ENCODE measurements around the gene MAB21L3. TPM values are rescaled to one million over a fixed set of nuclear protein-coding genes. Genes with fewer than 3 reads are reported as not detected.

MAB21L3 gene
- total and polyA plus RNA-seq, 2 of the 13 experiments (the other 11 are each of a cell fraction or from before 2014, with no cell fraction given) = 0.55 to 4.1 TPM

GRCh38 chr1:116176306-116176789, 65.1 kb downstream of the MAB21L3 start:
- Histone ChIP-seq H3K9me3 (ENCODE audit: low read length) (no peaks in the 10 kb centered on the region), H3K9ac (ENCODE audit: insufficient read depth, low read depth, low read length) (no peak overlapping the region), H3K27ac (ENCODE audit: extremely low read length, insufficient read depth, low read length) (peak overlapping the region; percentile 66), H3K36me3 (replicated peaks in 1 of 2; ENCODE audit: control insufficient read depth in 1 of 2, insufficient read depth in 2 of 2, low read length in 2 of 2) (no peaks in the 10 kb centered on the region), H3K4me3 (replicated peaks in 1 of 3; ENCODE audit: insufficient read depth in 1 of 3, low read depth in 2 of 3, low read length in 3 of 3) (peak overlapping the region in 1 of 3 experiments; percentile 8; a peak in 1 of 6 replicates), H2AFZ (ENCODE audit: low read length) (no peak overlapping the region), H4K20me1 (ENCODE audit: insufficient read depth, low read length) (no peaks in the 10 kb centered on the region), H3K4me2 (ENCODE audit: low read depth, low read length) (peak overlapping the region; percentile 48), H3K79me2 (ENCODE audit: insufficient read depth, low read length) (no peaks in the 10 kb centered on the region), H3K4me1 (ENCODE audit: insufficient read depth, low read length) (peaks cover 100% of the 10 kb centered on the region), H3K27me3 (ENCODE audit: control insufficient read depth in 1 of 2, insufficient read depth in 2 of 2, low read length in 2 of 2) (no peaks in the 10 kb centered on the region)
- POLR2A ChIA-PET = interaction anchor here (1.8 kb wide), 1 partner anchor 23 kb away, joined by 7 read pairs; no protein-coding TSS in a partner anchor
- no TSS peak for BruUV-seq (replicated peaks)
- CTCF ChIA-PET (ENCODE audit: low intra/inter-chr PET ratio, low total read pairs) = no interaction called here
- in situ Hi-C loops (cut with HindIII; ENCODE audit: extremely low pct_ligation_motif_present, low pct_unique_long_range_greater_than_20kb) = no loop called here
- FAIRE-seq (peak; percentile 77), DNase-seq (ENCODE audit: low spot score) (peak; percentile 62), ATAC-seq (peak; percentile 66)
- intact Hi-C loops (cut with micrococcal nuclease; ENCODE audit: unreplicated experiment) = no loop called here
- WGBS (ENCODE audit: low lambda C conversion rate) = 28% methylated on average over 4 of the region's 4 CpGs
- TF ChIP-seq MAFG (CRISPR knock-in tag; IDR thresholded peaks at IDR 0.05) (no peak), MTF1 (CRISPR knock-in tag; IDR thresholded peaks at IDR 0.05) (no peak), ZNF558 (CRISPR knock-in tag; IDR thresholded peaks at IDR 0.05; ENCODE audit: borderline replicate concordance) (no peak), ZNF781 (CRISPR knock-in tag; IDR thresholded peaks at IDR 0.05; ENCODE audit: borderline replicate concordance, not compliant biosample characterization) (no peak), ZBTB20 (CRISPR knock-in tag; IDR thresholded peaks at IDR 0.05; ENCODE audit: borderline replicate concordance, low read depth) (peak; percentile 19; the same call in 1 of the 2 replicates), ZNF749 (CRISPR knock-in tag; IDR thresholded peaks at IDR 0.05; ENCODE audit: borderline replicate concordance) (0 out of 2 replicates have a peak, but pooled peaks have one; percentile 24), EED (CRISPR knock-in tag; IDR thresholded peaks at IDR 0.05) (no peak), STAG1 (CRISPR knock-in tag; IDR thresholded peaks at IDR 0.05) (peak; percentile 22; the same call in 1 of the 2 replicates), CREB1 (IDR thresholded peaks at IDR 0.05) (no peak), CREB1 (CRISPR knock-in tag; IDR thresholded peaks at IDR 0.05) (no peak), CHCHD3 (CRISPR knock-in tag; IDR thresholded peaks at IDR 0.05) (no peak), JUN (CRISPR knock-in tag; IDR thresholded peaks at IDR 0.05) (no peak), GATAD2A (CRISPR knock-in tag; IDR thresholded peaks at IDR 0.05) (peak; percentile 56), ZNF446 (CRISPR knock-in tag; IDR thresholded peaks at IDR 0.05) (no peak), ZNF430 (CRISPR knock-in tag; IDR thresholded peaks at IDR 0.05) (peak; percentile 30; the same call in 1 of the 2 replicates), ZNF225 (CRISPR knock-in tag; IDR thresholded peaks at IDR 0.05) (no peak), POGK (CRISPR knock-in tag; conservative IDR thresholded peaks at IDR 0.05) (no peak), TARDBP (CRISPR knock-in tag; IDR thresholded peaks at IDR 0.05) (peak; percentile 60; the same call in 1 of the 2 replicates), HHEX (CRISPR knock-in tag; IDR thresholded peaks at IDR 0.05) (no peak), NR2F6 (IDR thresholded peaks at IDR 0.05) (peak; percentile 79), NR2F6 (CRISPR knock-in tag; IDR thresholded peaks at IDR 0.05) (peak; percentile 90), ZNF343 (CRISPR knock-in tag; IDR thresholded peaks at IDR 0.05) (no peak), ZFP41 (CRISPR knock-in tag; IDR thresholded peaks at IDR 0.05; ENCODE audit: borderline replicate concordance) (no peak), SALL2 (CRISPR knock-in tag; IDR thresholded peaks at IDR 0.05) (no peak), ELF4 (CRISPR knock-in tag; IDR thresholded peaks at IDR 0.05; ENCODE audit: borderline replicate concordance) (no peak), ZNF333 (CRISPR knock-in tag; IDR thresholded peaks at IDR 0.05; ENCODE audit: borderline replicate concordance) (no peak), FOXO1 (CRISPR knock-in tag; IDR thresholded peaks at IDR 0.05) (peak; percentile 55; the same call in 1 of the 2 replicates), BRCA1 (CRISPR knock-in tag; IDR thresholded peaks at IDR 0.05) (no peak)
